Osteoblast (primary cell): ENCODE measurements around the gene OOSP4B. TPM values are rescaled to one million over a fixed set of nuclear protein-coding genes. Genes with fewer than 3 reads are reported as not detected.

Source experiments
- DNase-seq: peaks from one replicate; pipeline ENCODE4 v3.0.0; 2011; ENCODE audit warnings: low spot score, mixed read lengths; ENCODE audit not compliant: insufficient read length; ENCODE audit errors: missing footprints
- H2AFZ ChIP-seq: 2 replicates; pipeline ENCODE4 v1.6.0; 2011; ENCODE audit warnings: mild to moderate bottlenecking, low read length
- H3K27ac ChIP-seq: 2 replicates; pipeline ENCODE4 v1.5.1; 2011; ENCODE audit warnings: mild to moderate bottlenecking, low read depth, low read length, moderate library complexity
- H3K27me3 ChIP-seq: 2 replicates; pipeline ENCODE4 v1.6.0; 2012; ENCODE audit warnings: mild to moderate bottlenecking, control low read depth, inconsistent platforms, low read length, moderate library complexity; ENCODE audit not compliant: insufficient read depth
- H3K36me3 ChIP-seq: 2 replicates; pipeline ENCODE4 v1.5.1; 2011; ENCODE audit warnings: mild to moderate bottlenecking, low read length, control low read depth, moderate library complexity; ENCODE audit not compliant: insufficient read depth
- H3K4me1 ChIP-seq: 2 replicates; pipeline ENCODE4 v1.5.1; 2011; ENCODE audit warnings: mild to moderate bottlenecking, low read length, control low read depth, moderate library complexity; ENCODE audit not compliant: insufficient read depth
- H3K4me2 ChIP-seq: 2 replicates; pipeline ENCODE4 v1.6.0; 2011; ENCODE audit warnings: mild to moderate bottlenecking, low read length; ENCODE audit not compliant: insufficient read depth
- H3K4me3 ChIP-seq: fragments of 200-600 bp; sonication (generic); 3 replicates; pipeline ENCODE4 v1.5.1; 2012; ENCODE audit warnings: mild to moderate bottlenecking, low read length, inconsistent platforms; ENCODE audit not compliant: insufficient read depth
- H3K79me2 ChIP-seq: 2 replicates; pipeline ENCODE4 v1.6.0; 2012; ENCODE audit warnings: mild to moderate bottlenecking, low read length, control low read depth, inconsistent platforms; ENCODE audit not compliant: insufficient read depth
- H3K9me3 ChIP-seq: 2 replicates; pipeline ENCODE4 v1.5.1; 2011; ENCODE audit warnings: low read depth, low read length, control low read depth
- H4K20me1 ChIP-seq: 2 replicates; pipeline ENCODE4 v1.6.0; 2012; ENCODE audit warnings: mild to moderate bottlenecking, low read length, control low read depth; ENCODE audit not compliant: insufficient read depth
- total RNA-seq: library from RNA; depleted of rRNA; stranded (reverse); fragments of >200 nt; gene quantifications from 2 replicates; pipeline ENCODE4 v1.2.3, GENCODE V29; 2012
- TF ChIP-seq, protein P1 (sequence below): IDR thresholded peaks from 2 replicates; pipeline ENCODE4 v1.5.1; 2011; ENCODE audit warnings: mild to moderate bottlenecking, low read depth, low read length, moderate library complexity; ENCODE audit errors: extremely low read depth

OOSP4B gene
- not detected in 2 replicates for total RNA-seq

DNA sequence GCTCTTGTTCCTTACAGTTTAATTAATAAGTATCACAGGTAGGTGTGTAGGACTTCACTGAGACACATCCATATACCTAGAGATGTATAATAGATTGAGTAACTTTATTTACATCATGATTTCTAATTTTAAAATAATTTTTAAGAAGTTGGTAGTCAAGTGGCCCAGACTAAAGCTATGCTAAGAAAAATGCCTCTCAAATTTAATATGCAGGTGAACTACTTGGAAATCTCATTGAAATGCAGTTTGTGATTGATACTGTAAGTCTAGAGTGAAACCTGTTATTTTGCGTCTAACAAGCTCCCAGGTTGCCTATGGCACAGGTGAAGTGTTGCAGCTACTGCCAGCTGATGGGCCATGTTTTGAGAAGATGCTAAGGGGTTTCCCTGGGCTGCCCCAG is at the start of gene OOSP4B:
OOSP4B (plus strand) TSS at position 301 of the 400 bp plus-strand sequence.
- no peaks in the 10 kb centered on the region for H3K27me3 ChIP-seq
- TF ChIP-seq, protein P1, sequence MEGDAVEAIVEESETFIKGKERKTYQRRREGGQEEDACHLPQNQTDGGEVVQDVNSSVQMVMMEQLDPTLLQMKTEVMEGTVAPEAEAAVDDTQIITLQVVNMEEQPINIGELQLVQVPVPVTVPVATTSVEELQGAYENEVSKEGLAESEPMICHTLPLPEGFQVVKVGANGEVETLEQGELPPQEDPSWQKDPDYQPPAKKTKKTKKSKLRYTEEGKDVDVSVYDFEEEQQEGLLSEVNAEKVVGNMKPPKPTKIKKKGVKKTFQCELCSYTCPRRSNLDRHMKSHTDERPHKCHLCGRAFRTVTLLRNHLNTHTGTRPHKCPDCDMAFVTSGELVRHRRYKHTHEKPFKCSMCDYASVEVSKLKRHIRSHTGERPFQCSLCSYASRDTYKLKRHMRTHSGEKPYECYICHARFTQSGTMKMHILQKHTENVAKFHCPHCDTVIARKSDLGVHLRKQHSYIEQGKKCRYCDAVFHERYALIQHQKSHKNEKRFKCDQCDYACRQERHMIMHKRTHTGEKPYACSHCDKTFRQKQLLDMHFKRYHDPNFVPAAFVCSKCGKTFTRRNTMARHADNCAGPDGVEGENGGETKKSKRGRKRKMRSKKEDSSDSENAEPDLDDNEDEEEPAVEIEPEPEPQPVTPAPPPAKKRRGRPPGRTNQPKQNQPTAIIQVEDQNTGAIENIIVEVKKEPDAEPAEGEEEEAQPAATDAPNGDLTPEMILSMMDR: no peak
- H3K9me3 ChIP-seq: no peaks in the 10 kb centered on the region
- no peak for DNase-seq
- no peak within 1 kb of the TSS for H3K4me2 ChIP-seq
- no peak within 1 kb of the TSS for H3K27ac ChIP-seq
- no peak within 1 kb of the TSS for H3K4me3 ChIP-seq
- H3K36me3 ChIP-seq: no peaks in the 10 kb centered on the region
- no peaks in the 10 kb centered on the region for H4K20me1 ChIP-seq
- no peaks in the 10 kb centered on the region for H3K4me1 ChIP-seq
- H2AFZ ChIP-seq: no peak within 1 kb of the TSS
- H3K79me2 ChIP-seq: no peaks in the 10 kb centered on the region

DNA sequence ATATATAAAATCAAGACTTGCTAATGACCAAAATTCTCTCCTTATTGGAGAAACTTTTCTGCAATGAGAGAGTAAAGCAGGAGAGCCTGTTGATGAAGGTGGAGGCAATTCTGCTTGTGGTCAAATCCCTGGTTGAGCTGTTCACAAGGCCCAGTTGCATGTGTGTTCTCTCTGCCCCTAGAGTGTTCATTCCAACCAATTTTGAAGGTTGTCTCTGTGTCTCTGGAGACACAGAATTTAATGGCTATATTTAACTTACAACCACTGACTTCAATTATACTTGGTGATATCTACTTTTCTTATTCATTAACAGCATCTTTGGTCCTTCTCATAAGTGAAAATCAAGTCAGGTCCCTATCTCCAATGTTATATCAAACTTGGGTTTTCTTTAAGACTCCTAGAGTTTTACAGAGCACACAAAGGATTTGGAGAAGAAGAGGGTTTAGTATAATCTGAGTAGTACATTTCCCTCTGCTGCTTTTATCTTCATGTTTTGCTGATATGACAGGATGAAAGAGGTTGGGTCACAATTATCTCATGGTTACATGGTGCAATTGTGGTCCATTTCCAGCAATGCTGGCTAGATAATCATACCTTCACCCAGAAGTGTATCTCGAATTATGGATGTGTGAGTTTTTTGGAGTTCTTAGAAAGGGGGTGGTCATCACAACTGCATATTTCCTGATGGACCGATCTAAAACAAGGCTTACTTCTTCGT is 49.1 kb upstream of the OOSP4B start:
- H3K4me3 ChIP-seq: no peak overlapping the region
- no peaks in the 10 kb centered on the region for H3K79me2 ChIP-seq
- H3K9me3 ChIP-seq: no peaks in the 10 kb centered on the region
- H3K4me2 ChIP-seq: no peak overlapping the region
- H3K27ac ChIP-seq: no peak overlapping the region
- H3K4me1 ChIP-seq: no peaks in the 10 kb centered on the region
- H3K27me3 ChIP-seq: no peaks in the 10 kb centered on the region
- TF ChIP-seq, protein P1: no peak
- no peak for DNase-seq
- no peaks in the 10 kb centered on the region for H3K36me3 ChIP-seq
- H2AFZ ChIP-seq: no peak overlapping the region
- no peaks in the 10 kb centered on the region for H4K20me1 ChIP-seq

DNA sequence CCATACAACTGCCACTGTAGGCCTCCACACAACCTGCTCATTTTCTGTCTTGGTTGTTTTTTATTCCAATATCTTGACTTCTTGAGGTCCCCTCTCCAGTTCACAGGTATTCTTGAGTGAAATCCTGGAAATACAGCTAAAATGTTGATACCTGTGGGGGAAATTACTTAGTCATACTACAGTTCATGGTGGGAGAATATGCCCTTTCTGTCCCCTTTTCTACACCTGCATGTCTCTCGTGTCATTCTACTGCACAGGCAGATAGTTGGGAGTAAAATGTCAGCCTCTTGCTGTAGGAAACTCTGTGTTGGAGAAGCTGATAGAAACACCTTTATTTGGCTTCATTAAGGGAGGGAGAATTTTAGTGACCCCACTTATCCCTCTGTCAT is 48.6 kb upstream of the OOSP4B start:
- Histone ChIP-seq H2AFZ (no peak overlapping the region), H3K4me1 (no peaks in the 10 kb centered on the region), H3K9me3 (no peaks in the 10 kb centered on the region), H3K27me3 (no peaks in the 10 kb centered on the region), H3K36me3 (no peaks in the 10 kb centered on the region), H3K4me3 (no peak overlapping the region), H3K27ac (no peak overlapping the region), H4K20me1 (no peaks in the 10 kb centered on the region), H3K79me2 (no peaks in the 10 kb centered on the region), H3K4me2 (no peak overlapping the region)
- no peak for DNase-seq
- TF ChIP-seq, protein P1: no peak

DNA sequence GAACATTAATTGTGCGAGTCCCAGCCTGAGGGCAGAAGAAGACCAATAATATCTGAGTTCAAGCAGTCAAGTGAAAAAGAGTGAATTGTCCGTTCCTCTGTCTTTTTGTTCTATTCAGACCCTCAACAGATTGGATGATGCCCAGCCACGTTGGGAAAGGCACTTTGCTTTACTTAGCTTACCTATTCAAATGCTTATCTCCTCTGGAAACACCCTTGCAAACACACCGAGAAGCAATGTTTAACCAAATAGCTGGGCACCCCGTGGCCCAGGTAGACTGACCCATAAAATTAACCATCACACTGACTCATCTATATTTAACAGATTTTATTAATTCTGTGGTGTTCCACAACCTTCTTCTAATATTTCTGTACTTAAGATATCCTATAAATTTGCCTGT is 43.9 kb upstream of the OOSP4B start:
- TF ChIP-seq, protein P1: no peak
- no peak overlapping the region for H3K4me2 ChIP-seq
- no peak overlapping the region for H2AFZ ChIP-seq
- DNase-seq: no peak
- H3K79me2 ChIP-seq: no peaks in the 10 kb centered on the region
- no peak overlapping the region for H3K4me3 ChIP-seq
- H4K20me1 ChIP-seq: no peaks in the 10 kb centered on the region
- no peak overlapping the region for H3K27ac ChIP-seq
- no peaks in the 10 kb centered on the region for H3K36me3 ChIP-seq
- no peaks in the 10 kb centered on the region for H3K4me1 ChIP-seq
- H3K9me3 ChIP-seq: no peaks in the 10 kb centered on the region
- H3K27me3 ChIP-seq: no peaks in the 10 kb centered on the region
